ENCODE data around the gene ATRNL1.

DNA sequence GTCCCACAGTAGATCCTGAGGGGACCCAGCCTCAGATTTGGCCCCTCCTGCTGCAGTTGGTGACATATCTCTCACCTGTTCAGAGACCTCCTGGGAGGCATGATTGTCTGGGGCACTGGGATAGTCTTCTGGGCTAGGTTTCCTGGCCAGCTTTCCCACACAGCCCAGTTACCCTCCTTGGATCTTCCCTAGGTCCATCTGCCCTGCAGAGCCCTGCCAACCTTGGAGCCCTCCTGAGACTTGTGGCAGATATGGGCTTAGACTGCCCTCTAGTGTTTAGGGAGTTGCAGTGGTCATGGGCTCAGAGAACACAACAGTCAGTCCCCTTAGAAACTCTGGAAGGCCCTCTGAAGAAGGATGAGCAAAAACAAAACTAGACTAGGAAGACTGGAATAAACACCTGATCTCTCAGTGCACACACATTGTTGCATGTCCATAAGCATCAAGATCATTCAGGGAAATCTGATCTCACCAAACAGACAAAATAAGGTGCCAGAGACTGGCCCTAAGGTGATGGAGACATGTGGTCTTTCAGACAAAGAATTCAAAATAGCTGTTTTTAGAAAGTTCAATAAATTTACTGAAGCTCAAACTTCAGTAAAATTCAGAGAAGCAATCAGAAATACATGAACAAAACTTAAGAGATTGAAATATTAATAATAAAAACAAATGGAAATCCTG lies 324.6 kb downstream of the ATRNL1 start:
- TF ChIP-seq, protein P1, sequence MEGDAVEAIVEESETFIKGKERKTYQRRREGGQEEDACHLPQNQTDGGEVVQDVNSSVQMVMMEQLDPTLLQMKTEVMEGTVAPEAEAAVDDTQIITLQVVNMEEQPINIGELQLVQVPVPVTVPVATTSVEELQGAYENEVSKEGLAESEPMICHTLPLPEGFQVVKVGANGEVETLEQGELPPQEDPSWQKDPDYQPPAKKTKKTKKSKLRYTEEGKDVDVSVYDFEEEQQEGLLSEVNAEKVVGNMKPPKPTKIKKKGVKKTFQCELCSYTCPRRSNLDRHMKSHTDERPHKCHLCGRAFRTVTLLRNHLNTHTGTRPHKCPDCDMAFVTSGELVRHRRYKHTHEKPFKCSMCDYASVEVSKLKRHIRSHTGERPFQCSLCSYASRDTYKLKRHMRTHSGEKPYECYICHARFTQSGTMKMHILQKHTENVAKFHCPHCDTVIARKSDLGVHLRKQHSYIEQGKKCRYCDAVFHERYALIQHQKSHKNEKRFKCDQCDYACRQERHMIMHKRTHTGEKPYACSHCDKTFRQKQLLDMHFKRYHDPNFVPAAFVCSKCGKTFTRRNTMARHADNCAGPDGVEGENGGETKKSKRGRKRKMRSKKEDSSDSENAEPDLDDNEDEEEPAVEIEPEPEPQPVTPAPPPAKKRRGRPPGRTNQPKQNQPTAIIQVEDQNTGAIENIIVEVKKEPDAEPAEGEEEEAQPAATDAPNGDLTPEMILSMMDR (IDR thresholded peaks at IDR 0.05; ENCODE audit: low read length): peak; percentile 86
- TF ChIP-seq EZH2 (optimal IDR thresholded peaks at IDR 0.05; ENCODE audit: low read depth, low read length) (no peak), EZH2phosphoT487 (IDR thresholded peaks at IDR 0.05; ENCODE audit: low read length) (no peak)

Data from MM.1S (cell line).